Mucosa of gallbladder (tissue), 1 donor: Measurements from ENCODE around the gene TMEM131. TPM values are rescaled to one million over a fixed set of nuclear protein-coding genes. Genes with fewer than 3 reads are reported as not detected.
"Not testable (repeated sequence)": the region's sequence is repeated elsewhere in the genome, so short reads cannot be mapped to it uniquely, and the experiment has no call there.

Experiments
- DNase-seq: peaks from one replicate; pipeline ENCODE4 v3.0.0-alpha.2; 2020; ENCODE audit warnings: low spot score
- total RNA-seq: library from RNA; stranded (reverse); gene quantifications from one replicate; pipeline ENCODE4 v1.2.1, GENCODE V29; 2021
- donor health status: DM: no; HTN: no; CAD: no.

The TMEM131 gene
- total RNA-seq, 1 donor from 2014 or later, result 52.8 TPM

- DNase-seq, result no peak
Measured at GRCh38 chr2:97863829-97864228, 131.9 kb downstream of the TMEM131 start.

GRCh38 chr2:97861177-97861576, 134.6 kb downstream of the TMEM131 start:
- no peak for DNase-seq

- no peak for DNase-seq
Measured at GRCh38 chr2:97858442-97858841, 137.3 kb downstream of the TMEM131 start.

GRCh38 chr2:97857553-97857952, 138.2 kb downstream of the TMEM131 start:
- no peak for DNase-seq

GRCh38 chr2:97853057-97853456, 142.7 kb downstream of the TMEM131 start:
- DNase-seq, result peak; percentile 46

GRCh38 chr2:97851172-97851571, 144.6 kb downstream of the TMEM131 start:
- DNase-seq, result no peak

- no peak for DNase-seq
Measured at GRCh38 chr2:97849881-97850528, 145.7 kb downstream of the TMEM131 start.

GRCh38 chr2:97848306-97848705, 147.4 kb downstream of the TMEM131 start:
- no peak for DNase-seq

GRCh38 chr2:97846716-97847115, 149.0 kb downstream of the TMEM131 start:
- not testable (repeated sequence) for DNase-seq

- DNase-seq, result no peak
Measured at GRCh38 chr2:97845818-97846217, 149.9 kb downstream of the TMEM131 start.

GRCh38 chr2:97845133-97845532, 150.6 kb downstream of the TMEM131 start:
- DNase-seq, result no peak

GRCh38 chr2:97844311-97844859, 151.4 kb downstream of the TMEM131 start:
- no peak for DNase-seq

GRCh38 chr2:97840198-97840597, 155.6 kb downstream of the TMEM131 start:
- no peak for DNase-seq

GRCh38 chr2:97834610-97835009, 161.1 kb downstream of the TMEM131 start:
- no peak for DNase-seq

GRCh38 chr2:97831121-97831520, 164.6 kb downstream of the TMEM131 start:
- DNase-seq, result no peak

- not testable (repeated sequence) for DNase-seq
Measured at GRCh38 chr2:97829255-97829654, 166.5 kb downstream of the TMEM131 start.

GRCh38 chr2:97827013-97827412, 168.7 kb downstream of the TMEM131 start:
- DNase-seq, result not testable (repeated sequence)

- not testable (repeated sequence) for DNase-seq
Measured at GRCh38 chr2:97826266-97826847, 169.4 kb downstream of the TMEM131 start.

- DNase-seq, result not testable (repeated sequence)
Measured at GRCh38 chr2:97824011-97824410, 171.7 kb downstream of the TMEM131 start.

- DNase-seq, result not testable (repeated sequence)
Measured at GRCh38 chr2:97821862-97822261, 173.9 kb downstream of the TMEM131 start.

GRCh38 chr2:97819754-97820153, 176.0 kb downstream of the TMEM131 start:
- DNase-seq, result no peak

GRCh38 chr2:97816411-97816810, 179.3 kb downstream of the TMEM131 start:
- no peak for DNase-seq

- no peak for DNase-seq
Measured at GRCh38 chr2:97812931-97813330, 182.8 kb downstream of the TMEM131 start.
